ENCODE measurements around the gene INSYN2B. TPM values are rescaled to one million over a fixed set of nuclear protein-coding genes. Genes with fewer than 3 reads are reported as not detected.

INSYN2B gene
- total RNA-seq, 1 donor from 2014 or later, result not detected

DNA sequence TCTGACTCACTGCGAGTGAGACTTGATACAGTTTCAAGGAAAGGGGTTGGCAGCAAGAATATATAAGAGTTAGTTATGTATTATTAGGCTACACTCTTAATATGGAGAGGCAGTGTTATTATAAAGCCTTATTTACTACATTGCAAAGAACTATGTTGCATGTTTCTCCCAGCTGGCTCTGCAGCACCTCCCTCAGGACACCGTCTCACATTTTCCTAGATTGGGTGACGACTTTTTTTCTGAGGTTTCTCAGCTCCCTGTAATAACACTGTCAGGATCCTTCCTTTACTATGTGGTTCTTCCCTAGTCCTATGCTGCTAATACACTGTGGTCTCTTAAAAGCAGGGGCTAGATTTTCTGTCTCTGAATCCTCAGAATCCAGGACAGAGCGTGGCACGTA, 153.7 kb downstream of the INSYN2B start:
- H3K36me3 Mint-ChIP-seq (ENCODE audit: unreplicated experiment), result peaks cover 7% of the 10 kb centered on the region
- no peaks in the 10 kb centered on the region for H3K4me1 Mint-ChIP-seq (ENCODE audit: low read depth, unreplicated experiment)
- TF ChIP-seq, protein P1, sequence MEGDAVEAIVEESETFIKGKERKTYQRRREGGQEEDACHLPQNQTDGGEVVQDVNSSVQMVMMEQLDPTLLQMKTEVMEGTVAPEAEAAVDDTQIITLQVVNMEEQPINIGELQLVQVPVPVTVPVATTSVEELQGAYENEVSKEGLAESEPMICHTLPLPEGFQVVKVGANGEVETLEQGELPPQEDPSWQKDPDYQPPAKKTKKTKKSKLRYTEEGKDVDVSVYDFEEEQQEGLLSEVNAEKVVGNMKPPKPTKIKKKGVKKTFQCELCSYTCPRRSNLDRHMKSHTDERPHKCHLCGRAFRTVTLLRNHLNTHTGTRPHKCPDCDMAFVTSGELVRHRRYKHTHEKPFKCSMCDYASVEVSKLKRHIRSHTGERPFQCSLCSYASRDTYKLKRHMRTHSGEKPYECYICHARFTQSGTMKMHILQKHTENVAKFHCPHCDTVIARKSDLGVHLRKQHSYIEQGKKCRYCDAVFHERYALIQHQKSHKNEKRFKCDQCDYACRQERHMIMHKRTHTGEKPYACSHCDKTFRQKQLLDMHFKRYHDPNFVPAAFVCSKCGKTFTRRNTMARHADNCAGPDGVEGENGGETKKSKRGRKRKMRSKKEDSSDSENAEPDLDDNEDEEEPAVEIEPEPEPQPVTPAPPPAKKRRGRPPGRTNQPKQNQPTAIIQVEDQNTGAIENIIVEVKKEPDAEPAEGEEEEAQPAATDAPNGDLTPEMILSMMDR (IDR thresholded peaks at IDR 0.05; ENCODE audit: partially characterized antibody, unreplicated experiment), result no peak
- no peak for DNase-seq
- no peak overlapping the region for H3K27ac Mint-ChIP-seq (ENCODE audit: unreplicated experiment)
- no peak overlapping the region for H3K4me3 Mint-ChIP-seq (ENCODE audit: unreplicated experiment)
- no peaks in the 10 kb centered on the region for H3K9me3 Mint-ChIP-seq (ENCODE audit: unreplicated experiment)
- H3K27me3 Mint-ChIP-seq (ENCODE audit: unreplicated experiment), result no peaks in the 10 kb centered on the region

- peaks cover 4% of the 10 kb centered on the region for H3K27me3 Mint-ChIP-seq (ENCODE audit: unreplicated experiment)
- DNase-seq, result no peak
- H3K4me1 Mint-ChIP-seq (ENCODE audit: low read depth, unreplicated experiment), result peaks cover 13% of the 10 kb centered on the region
- H3K9me3 Mint-ChIP-seq (ENCODE audit: unreplicated experiment), result peaks cover 7% of the 10 kb centered on the region
- peaks cover 4% of the 10 kb centered on the region for H3K36me3 Mint-ChIP-seq (ENCODE audit: unreplicated experiment)
- TF ChIP-seq, protein P1 (IDR thresholded peaks at IDR 0.05; ENCODE audit: partially characterized antibody, unreplicated experiment), result no peak
- no peak overlapping the region for H3K4me3 Mint-ChIP-seq (ENCODE audit: unreplicated experiment)
- H3K27ac Mint-ChIP-seq (ENCODE audit: unreplicated experiment), result no peak overlapping the region
These were observed 163.3 kb downstream of the INSYN2B start for GRCh38 chr5:169817031-169817430.

DNA sequence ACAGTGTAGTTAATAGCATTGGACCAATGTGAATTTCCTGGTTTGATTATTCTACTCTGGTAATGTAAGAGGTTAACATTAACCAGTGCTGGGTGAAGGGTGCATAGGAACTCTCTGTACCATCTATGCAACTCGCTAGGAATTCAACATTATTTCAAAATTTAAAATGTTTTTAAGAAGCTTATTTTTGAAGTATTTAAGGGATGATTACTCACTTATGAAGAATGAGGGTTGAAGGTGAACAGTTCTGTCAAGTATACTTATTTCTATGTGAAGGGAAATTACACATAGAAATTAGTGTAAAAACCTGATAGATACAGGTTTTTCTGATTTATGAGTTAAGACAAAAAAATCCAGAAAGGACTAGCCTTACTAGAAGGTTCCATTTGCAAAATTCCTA, 165.8 kb downstream of the INSYN2B start:
- H3K27me3 Mint-ChIP-seq (ENCODE audit: unreplicated experiment), result peaks cover 4% of the 10 kb centered on the region
- no peak overlapping the region for H3K4me3 Mint-ChIP-seq (ENCODE audit: unreplicated experiment)
- TF ChIP-seq, protein P1 (IDR thresholded peaks at IDR 0.05; ENCODE audit: partially characterized antibody, unreplicated experiment), result no peak
- peaks cover 4% of the 10 kb centered on the region for H3K36me3 Mint-ChIP-seq (ENCODE audit: unreplicated experiment)
- DNase-seq, result no peak
- H3K9me3 Mint-ChIP-seq (ENCODE audit: unreplicated experiment), result peaks cover 5% of the 10 kb centered on the region
- H3K27ac Mint-ChIP-seq (ENCODE audit: unreplicated experiment), result no peak overlapping the region
- H3K4me1 Mint-ChIP-seq (ENCODE audit: low read depth, unreplicated experiment), result peaks cover 29% of the 10 kb centered on the region

Small RNAs within 50 kb of the gene (microRNA-seq; reads per million reads assigned to microRNA genes)
- gene MIR378E (ENCODE audit: unreplicated experiment), result not detected

Other genes with a start within 250 kb of the INSYN2B start
- not detected for gene FOXI1, start 125.4 kb upstream of the INSYN2B start, total RNA-seq (ENCODE audit: unreplicated experiment)

Measured in glutamatergic neuron (in vitro differentiated cells).